Loucy (cell line): ENCODE results near the gene ETFA.

ENCODE experiments used
- H2AFZ ChIP-seq: fragments of 200-600 bp; sonication (generic); 2 replicates; pipeline ENCODE4 v1.6.0; 2016; ENCODE audit warnings: antibody characterized with exemption, mild to moderate bottlenecking, low read length, moderate library complexity
- H3F3A ChIP-seq: fragments of 200-600 bp; 2 replicates; pipeline ENCODE4 v1.6.0; 2016; ENCODE audit warnings: antibody characterized with exemption, low read depth, mild to moderate bottlenecking
- H3K27me3 ChIP-seq: fragments of 200-600 bp; sonication (generic); 2 replicates; pipeline ENCODE4 v1.6.1; 2014; ENCODE audit warnings: low read length, mild to moderate bottlenecking; ENCODE audit not compliant: insufficient read depth, poor library complexity, severe bottlenecking
- H3K36me3 ChIP-seq: fragments of 200-600 bp; sonication (generic); 2 replicates; pipeline ENCODE4 v1.6.1; 2016; ENCODE audit warnings: low read length; ENCODE audit not compliant: insufficient read depth
- H3K4me1 ChIP-seq: fragments of 200-600 bp; sonication (generic); 2 replicates; pipeline ENCODE4 v1.5.1; 2014; ENCODE audit warnings: low read length, mild to moderate bottlenecking; ENCODE audit not compliant: insufficient read depth, poor library complexity, severe bottlenecking
- H3K4me2 ChIP-seq: fragments of 200-600 bp; sonication (generic); 2 replicates; pipeline ENCODE4 v1.6.0; 2014; ENCODE audit warnings: antibody characterized with exemption, low read length, low read depth, mild to moderate bottlenecking; ENCODE audit not compliant: poor library complexity, severe bottlenecking
- H3K4me3 ChIP-seq: fragments of 200-600 bp; sonication (generic); 2 replicates; pipeline ENCODE4 v1.5.1; 2014; ENCODE audit warnings: low read length, mild to moderate bottlenecking, mixed read lengths; ENCODE audit not compliant: poor library complexity, severe bottlenecking
- H3K79me2 ChIP-seq: fragments of 200-600 bp; sonication (generic); 2 replicates; pipeline ENCODE4 v1.6.1; 2014; ENCODE audit warnings: low read length; ENCODE audit not compliant: insufficient read depth
- H3K9ac ChIP-seq: fragments of 200-600 bp; sonication (generic); 2 replicates; pipeline ENCODE4 v1.6.0; 2014; ENCODE audit warnings: mild to moderate bottlenecking, low read depth, low read length, moderate library complexity; ENCODE audit not compliant: poor library complexity, severe bottlenecking
- H3K9me2 ChIP-seq: fragments of 200-600 bp; sonication (generic); replicated peaks from 2 replicates; pipeline ENCODE4 v1.6.1; 2016; ENCODE audit warnings: low read depth, low read length, mixed read lengths
- H3K9me3 ChIP-seq: fragments of 200-600 bp; sonication (generic); 2 replicates; pipeline ENCODE4 v1.6.1; 2014; ENCODE audit warnings: mild to moderate bottlenecking, antibody characterized with exemption, low read length, low read depth; ENCODE audit not compliant: insufficient read depth
- H4K20me1 ChIP-seq: fragments of 200-600 bp; sonication (generic); 2 replicates; pipeline ENCODE4 v1.6.0; 2014; ENCODE audit warnings: antibody characterized with exemption, low read length, mild to moderate bottlenecking; ENCODE audit not compliant: insufficient read depth, poor library complexity, severe bottlenecking
- EZH2phosphoT487 ChIP-seq: fragments of 200-600 bp; IDR thresholded peaks from 2 replicates; pipeline ENCODE4 v1.6.1; 2018; ENCODE audit warnings: antibody characterized with exemption, mild to moderate bottlenecking, moderate library complexity, borderline replicate concordance
- TF ChIP-seq, protein P1 (sequence below): fragments of 200-600 bp; sonication (generic); conservative IDR thresholded peaks from 2 replicates; pipeline ENCODE4 v1.5.1; 2014; ENCODE audit warnings: mild to moderate bottlenecking, antibody characterized with exemption, low read length

The ETFA gene

DNA sequence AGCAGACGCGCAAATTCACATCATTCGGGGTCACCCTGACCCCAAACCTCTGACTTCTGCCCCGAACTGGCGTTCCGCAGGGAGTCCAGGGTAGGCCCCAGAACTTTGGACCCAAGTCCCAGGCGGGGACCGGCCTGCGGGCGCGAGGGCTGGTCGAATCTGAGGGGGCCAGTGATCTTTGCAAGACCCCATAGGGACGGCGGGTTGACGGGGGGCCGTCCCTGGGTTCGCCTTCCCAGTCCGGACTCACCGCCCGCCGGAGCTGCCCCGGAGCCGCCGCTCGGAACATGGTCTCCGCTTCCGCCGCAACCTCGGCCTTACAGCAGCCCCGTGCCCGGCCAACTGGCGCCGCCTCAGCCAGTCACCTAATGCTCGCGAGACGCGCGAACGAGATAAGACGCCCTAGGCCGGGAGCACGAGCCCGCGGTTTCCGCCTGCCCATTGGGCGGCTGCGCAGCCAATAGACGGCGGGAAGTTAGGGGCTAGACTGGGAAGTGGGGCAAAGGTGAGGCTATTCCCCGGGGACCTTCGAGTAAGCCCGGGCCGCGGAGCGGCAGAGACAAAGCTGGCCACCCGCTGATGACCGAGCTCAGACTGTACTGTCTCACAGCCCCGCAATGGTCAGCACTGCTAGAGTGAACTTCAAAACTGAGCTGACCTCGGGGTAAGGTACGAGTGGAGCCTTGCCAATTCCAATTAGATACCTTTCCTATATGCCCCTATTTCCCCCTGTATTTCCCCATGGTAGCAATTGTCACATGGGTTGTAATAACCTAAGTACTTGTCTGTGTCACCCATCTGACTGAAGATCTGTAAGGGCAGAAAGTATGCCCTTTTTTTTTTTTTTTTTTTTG is at the start of gene ETFA:
ETFA (minus strand) TSS at position 370 of the 854 bp plus-strand sequence; CDS start at position 289, 81 bp downstream.
- Histone ChIP-seq H3K9ac (peak within 1 kb of the TSS; percentile 96), H3F3A (0 out of 2 replicates have a peak, but pooled peaks cover 2% of the 10 kb centered on the region), H3K4me1 (peaks cover 49% of the 10 kb centered on the region), H3K4me3 (peak within 1 kb of the TSS; percentile 97), H3K27me3 (no peaks in the 10 kb centered on the region), H2AFZ (peak within 1 kb of the TSS; percentile 98), H3K9me3 (no peaks in the 10 kb centered on the region), H3K9me2 (no peaks in the 10 kb centered on the region), H4K20me1 (peaks cover 41% of the 10 kb centered on the region), H3K36me3 (no peaks in the 10 kb centered on the region), H3K79me2 (peaks cover 49% of the 10 kb centered on the region), H3K4me2 (peak within 1 kb of the TSS; percentile 98)
- TF ChIP-seq EZH2phosphoT487, result no peak
- TF ChIP-seq, protein P1, sequence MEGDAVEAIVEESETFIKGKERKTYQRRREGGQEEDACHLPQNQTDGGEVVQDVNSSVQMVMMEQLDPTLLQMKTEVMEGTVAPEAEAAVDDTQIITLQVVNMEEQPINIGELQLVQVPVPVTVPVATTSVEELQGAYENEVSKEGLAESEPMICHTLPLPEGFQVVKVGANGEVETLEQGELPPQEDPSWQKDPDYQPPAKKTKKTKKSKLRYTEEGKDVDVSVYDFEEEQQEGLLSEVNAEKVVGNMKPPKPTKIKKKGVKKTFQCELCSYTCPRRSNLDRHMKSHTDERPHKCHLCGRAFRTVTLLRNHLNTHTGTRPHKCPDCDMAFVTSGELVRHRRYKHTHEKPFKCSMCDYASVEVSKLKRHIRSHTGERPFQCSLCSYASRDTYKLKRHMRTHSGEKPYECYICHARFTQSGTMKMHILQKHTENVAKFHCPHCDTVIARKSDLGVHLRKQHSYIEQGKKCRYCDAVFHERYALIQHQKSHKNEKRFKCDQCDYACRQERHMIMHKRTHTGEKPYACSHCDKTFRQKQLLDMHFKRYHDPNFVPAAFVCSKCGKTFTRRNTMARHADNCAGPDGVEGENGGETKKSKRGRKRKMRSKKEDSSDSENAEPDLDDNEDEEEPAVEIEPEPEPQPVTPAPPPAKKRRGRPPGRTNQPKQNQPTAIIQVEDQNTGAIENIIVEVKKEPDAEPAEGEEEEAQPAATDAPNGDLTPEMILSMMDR, result no peak

DNA sequence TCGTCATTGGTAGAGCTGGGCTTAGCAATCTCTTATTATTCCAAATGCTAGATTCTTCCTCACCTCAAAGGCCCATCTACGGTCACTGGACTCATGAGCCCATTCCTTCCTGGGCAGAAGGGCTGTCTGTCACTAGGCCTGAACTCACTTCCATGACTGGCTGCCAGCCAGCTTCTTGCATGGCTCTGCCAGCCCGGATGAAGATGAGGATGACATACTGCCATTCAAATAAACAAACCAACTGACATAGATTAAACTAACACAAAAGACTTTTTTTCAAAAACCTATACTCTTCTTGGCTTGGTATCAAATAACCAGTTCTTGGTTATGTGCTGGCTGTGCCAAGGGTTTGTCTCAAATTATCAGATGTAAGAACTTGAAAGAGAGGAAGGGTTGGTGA is 49.1 kb upstream of the ETFA start:
- no peaks in the 10 kb centered on the region for H4K20me1 ChIP-seq
- H2AFZ ChIP-seq, result no peak overlapping the region

DNA sequence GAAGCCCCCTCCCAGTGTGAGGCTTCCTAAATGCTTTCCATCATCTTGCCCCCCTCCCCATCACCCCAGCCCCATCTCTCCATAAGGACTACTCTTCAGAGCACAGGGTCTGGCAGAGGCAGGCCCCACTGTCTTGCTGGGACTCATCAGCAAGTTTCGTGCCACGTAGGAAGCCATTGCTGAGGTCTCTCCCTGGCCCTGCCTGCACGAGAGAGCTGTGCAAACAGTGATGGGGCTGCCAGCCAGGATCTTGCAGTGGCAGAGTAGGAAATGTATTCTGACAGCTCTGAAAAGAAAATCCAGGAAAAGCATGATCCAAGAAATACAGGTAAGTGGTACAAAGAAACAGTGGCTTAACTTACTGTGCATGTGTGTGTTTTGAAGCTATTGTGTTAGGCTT is 47.9 kb upstream of the ETFA start:
- Histone ChIP-seq H3F3A (no peaks in the 10 kb centered on the region), H3K36me3 (no peaks in the 10 kb centered on the region), H3K9me3 (no peaks in the 10 kb centered on the region), H4K20me1 (no peaks in the 10 kb centered on the region), H3K9ac (no peak overlapping the region), H3K27me3 (no peaks in the 10 kb centered on the region), H3K9me2 (no peaks in the 10 kb centered on the region), H3K4me2 (no peak overlapping the region), H3K4me1 (no peaks in the 10 kb centered on the region), H2AFZ (no peak overlapping the region), H3K79me2 (no peaks in the 10 kb centered on the region), H3K4me3 (no peak overlapping the region)
- TF ChIP-seq, protein P1, result no peak
- no peak for TF ChIP-seq EZH2phosphoT487

More for the DNA sequence above, 49.1 kb upstream of the ETFA start:
- no peak overlapping the region for H3K9ac ChIP-seq
- H3K4me3 ChIP-seq, result no peak overlapping the region
- H3K9me3 ChIP-seq, result no peaks in the 10 kb centered on the region
- no peaks in the 10 kb centered on the region for H3K79me2 ChIP-seq
- H3F3A ChIP-seq, result no peaks in the 10 kb centered on the region
- no peaks in the 10 kb centered on the region for H3K4me1 ChIP-seq
- H3K36me3 ChIP-seq, result no peaks in the 10 kb centered on the region
- H3K4me2 ChIP-seq, result no peak overlapping the region
- TF ChIP-seq, protein P1, result no peak
- TF ChIP-seq EZH2phosphoT487, result no peak
- no peaks in the 10 kb centered on the region for H3K27me3 ChIP-seq
- no peaks in the 10 kb centered on the region for H3K9me2 ChIP-seq
